ENCODE data around the gene FARS2. TPM values are rescaled to one million over a fixed set of nuclear protein-coding genes. Genes with fewer than 3 reads are reported as not detected.

Gene FARS2
- total RNA-seq, 4 donors from 2014 or later = 8.3 to 18.5 (median 13.0) TPM

- H3K27ac ChIP-seq = no peak overlapping the region
- no peaks in the 10 kb centered on the region for H3K36me3 ChIP-seq
- no peak for DNase-seq
- no peaks in the 10 kb centered on the region for H3K4me1 ChIP-seq
- no peaks in the 10 kb centered on the region for H3K9me3 ChIP-seq
- intact Hi-C loops (cut with DNase I) = no loop called here
- no peak for TF ChIP-seq CTCF (IDR thresholded peaks at IDR 0.05)
- no peak for TF ChIP-seq POLR2A (IDR thresholded peaks at IDR 0.05)
- WGBS, 2 donors = 93 to 97% methylated on average over 2 to 3 of the region's 3 CpGs
- H3K4me3 ChIP-seq = no peak overlapping the region
- H3K27me3 ChIP-seq = no peaks in the 10 kb centered on the region
These were observed 402.8 kb downstream of the FARS2 start for GRCh38 chr6:5664149-5664548.

- Histone ChIP-seq H3K27ac (no peak overlapping the region), H3K36me3 (no peaks in the 10 kb centered on the region), H3K27me3 (no peaks in the 10 kb centered on the region), H3K9me3 (no peaks in the 10 kb centered on the region), H3K4me3 (no peak overlapping the region), H3K4me1 (peaks cover 0 to 1% (median 0%) of the 10 kb centered on the region in 3 donors)
- TF ChIP-seq CTCF (IDR thresholded peaks at IDR 0.05) (no peak), POLR2A (IDR thresholded peaks at IDR 0.05) (no peak)
- intact Hi-C loops (cut with DNase I) = no loop called here
- 86 to 92% methylated on average over 8 of the region's 8 CpGs for WGBS, 2 donors
- no peak for DNase-seq
These were observed 403.9 kb downstream of the FARS2 start for GRCh38 chr6:5665173-5665572.

GRCh38 chr6:5665667-5666066 lies 404.4 kb downstream of the FARS2 start:
- intact Hi-C loops (cut with DNase I) = no loop called here
- no peak for DNase-seq
- Histone ChIP-seq H3K27me3 (no peaks in the 10 kb centered on the region), H3K27ac (no peak overlapping the region), H3K4me3 (no peak overlapping the region), H3K4me1 (peaks cover 0 to 6% (median 0%) of the 10 kb centered on the region in 3 donors), H3K9me3 (no peaks in the 10 kb centered on the region), H3K36me3 (no peaks in the 10 kb centered on the region)
- 77 to 92% methylated on average over 2 of the region's 2 CpGs for WGBS, 2 donors
- no peak for TF ChIP-seq CTCF (IDR thresholded peaks at IDR 0.05)
- TF ChIP-seq POLR2A (IDR thresholded peaks at IDR 0.05) = no peak

- Histone ChIP-seq H3K4me1 (peaks cover 0 to 16% (median 9%) of the 10 kb centered on the region in 3 donors), H3K9me3 (no peaks in the 10 kb centered on the region), H3K27me3 (no peaks in the 10 kb centered on the region), H3K36me3 (no peaks in the 10 kb centered on the region), H3K4me3 (no peak overlapping the region), H3K27ac (no peak overlapping the region)
- no peak for DNase-seq
- WGBS, 2 donors = 86 to 90% methylated on average over 7 of the region's 7 CpGs
- no peak for TF ChIP-seq CTCF (IDR thresholded peaks at IDR 0.05)
- intact Hi-C loops (cut with DNase I) = no loop called here
These were observed 405.4 kb downstream of the FARS2 start for GRCh38 chr6:5666695-5667094.

- Histone ChIP-seq H3K27ac (no peak overlapping the region), H3K4me3 (no peak overlapping the region), H3K4me1 (peaks cover 0 to 27% (median 12%) of the 10 kb centered on the region in 3 donors), H3K36me3 (no peaks in the 10 kb centered on the region), H3K9me3 (no peaks in the 10 kb centered on the region), H3K27me3 (no peaks in the 10 kb centered on the region)
- intact Hi-C loops (cut with DNase I) = no loop called here
- TF ChIP-seq POLR2A (IDR thresholded peaks at IDR 0.05) (no peak), CTCF (IDR thresholded peaks at IDR 0.05) (no peak)
- WGBS, 2 donors = 64 to 66% methylated on average over 5 of the region's 5 CpGs
- no peak for DNase-seq
These were observed 406.4 kb downstream of the FARS2 start for GRCh38 chr6:5667737-5668136.

Measured in esophagus squamous epithelium (tissue), 5 donors.